ENCODE measurements around the gene LAMA3. TPM values are rescaled to one million over a fixed set of nuclear protein-coding genes. Genes with fewer than 3 reads are reported as not detected.

Gene LAMA3
- total and polyA plus RNA-seq, 2 donors (not counting 3 experiments of a cell fraction or from before 2014, with no cell fraction given): 2.6 to 12.3 TPM

GRCh38 chr18:23722646-23723045, 33.4 kb downstream of the LAMA3 start:
- Histone ChIP-seq H4K20me1 (replicated peaks; ENCODE audit: control insufficient read depth, extremely low read depth, insufficient read depth, low read length) (no peaks in the 10 kb centered on the region), H3K9me3 (replicated peaks; ENCODE audit: control insufficient read depth, insufficient read depth, low read length) (no peaks in the 10 kb centered on the region), H3K27me3 (ENCODE audit: control insufficient read depth in 2 of 2, insufficient read depth in 2 of 2, low read length in 2 of 2) (no peaks in the 10 kb centered on the region), H3K36me3 (ENCODE audit: control insufficient read depth in 2 of 2, extremely low read depth in 1 of 2, insufficient read depth in 2 of 2, low read length in 2 of 2) (no peaks in the 10 kb centered on the region), H3K4me1 (ENCODE audit: control insufficient read depth, extremely low read depth, insufficient read depth, low read length) (peaks cover 19% of the 10 kb centered on the region), H2AFZ (ENCODE audit: low read depth, low read length) (no peak overlapping the region), H3K9ac (replicated peaks; ENCODE audit: extremely low read depth, insufficient read depth, low read length) (no peak overlapping the region), H3K9me1 (replicated peaks; ENCODE audit: control insufficient read depth, extremely low read depth, insufficient read depth, low read length) (no peaks in the 10 kb centered on the region), H3K4me2 (ENCODE audit: insufficient read depth, low read length) (no peak overlapping the region), H3K4me3 (replicated peaks in 1 of 3; ENCODE audit: insufficient read depth in 1 of 3, low read depth in 1 of 3, low read length in 3 of 3) (no peak overlapping the region), H3K27ac (ENCODE audit: insufficient read depth, low read depth, low read length) (no peak overlapping the region), H3K79me2 (ENCODE audit: control insufficient read depth, insufficient read depth, low read length) (no peaks in the 10 kb centered on the region)
- TF ChIP-seq GATA2 (IDR thresholded peaks at IDR 0.05; ENCODE audit: insufficient read depth, insufficient read length, low read depth, low read length) (no peak), MYC (IDR thresholded peaks at IDR 0.05; ENCODE audit: low read depth, low read length) (no peak), EZH2 (IDR thresholded peaks at IDR 0.05; ENCODE audit: borderline replicate concordance, low read depth, low read length, severe bottlenecking) (no peak), JUN (IDR thresholded peaks at IDR 0.05; ENCODE audit: borderline replicate concordance, insufficient read depth, insufficient read length, low read depth) (no peak), POLR2AphosphoS5 (IDR thresholded peaks at IDR 0.05; ENCODE audit: insufficient read depth, low read depth, low read length) (no peak)
- BruUV-seq (replicated peaks): no TSS peak
- DNase-seq (ENCODE audit: low read depth, low spot score): no peak
- dilution Hi-C loops (cut with MboI; ENCODE audit: extremely low pct_ligation_motif_present, low sequenced_read_pairs): no loop called here
- FAIRE-seq: no peak
- ChIA-PET CTCF (interaction anchor here (2.5 kb wide), 1 partner anchor 20 kb away, joined by 7 read pairs; no protein-coding TSS in a partner anchor), POLR2A (no interaction called here)
- intact Hi-C loops (cut with micrococcal nuclease): no loop called here

GRCh38 chr18:23723121-23723520, 33.9 kb downstream of the LAMA3 start:
- Histone ChIP-seq H3K27ac (ENCODE audit: insufficient read depth, low read depth, low read length) (no peak overlapping the region), H3K9ac (replicated peaks; ENCODE audit: extremely low read depth, insufficient read depth, low read length) (no peak overlapping the region), H2AFZ (ENCODE audit: low read depth, low read length) (no peak overlapping the region), H3K27me3 (ENCODE audit: control insufficient read depth in 2 of 2, insufficient read depth in 2 of 2, low read length in 2 of 2) (no peaks in the 10 kb centered on the region), H3K9me1 (replicated peaks; ENCODE audit: control insufficient read depth, extremely low read depth, insufficient read depth, low read length) (no peaks in the 10 kb centered on the region), H3K36me3 (ENCODE audit: control insufficient read depth in 2 of 2, extremely low read depth in 1 of 2, insufficient read depth in 2 of 2, low read length in 2 of 2) (no peaks in the 10 kb centered on the region), H3K4me1 (ENCODE audit: control insufficient read depth, extremely low read depth, insufficient read depth, low read length) (peaks cover 16% of the 10 kb centered on the region), H3K79me2 (ENCODE audit: control insufficient read depth, insufficient read depth, low read length) (no peaks in the 10 kb centered on the region), H3K9me3 (replicated peaks; ENCODE audit: control insufficient read depth, insufficient read depth, low read length) (no peaks in the 10 kb centered on the region), H3K4me3 (replicated peaks in 1 of 3; ENCODE audit: insufficient read depth in 1 of 3, low read depth in 1 of 3, low read length in 3 of 3) (no peak overlapping the region), H3K4me2 (ENCODE audit: insufficient read depth, low read length) (no peak overlapping the region), H4K20me1 (replicated peaks; ENCODE audit: control insufficient read depth, extremely low read depth, insufficient read depth, low read length) (no peaks in the 10 kb centered on the region)
- TF ChIP-seq FOS (IDR thresholded peaks at IDR 0.05; ENCODE audit: borderline replicate concordance, insufficient read depth, low read length) (no peak), JUN (IDR thresholded peaks at IDR 0.05; ENCODE audit: borderline replicate concordance, insufficient read depth, insufficient read length, low read depth) (no peak), POLR2A (IDR thresholded peaks at IDR 0.05; ENCODE audit: low read depth, low read length) (no peak), POLR2AphosphoS5 (IDR thresholded peaks at IDR 0.05; ENCODE audit: insufficient read depth, low read depth, low read length) (no peak), GATA2 (IDR thresholded peaks at IDR 0.05; ENCODE audit: insufficient read depth, insufficient read length, low read depth, low read length) (no peak), EZH2 (IDR thresholded peaks at IDR 0.05; ENCODE audit: borderline replicate concordance, low read depth, low read length, severe bottlenecking) (no peak), MAX (IDR thresholded peaks at IDR 0.05; ENCODE audit: insufficient read depth, insufficient read length) (no peak), MYC (IDR thresholded peaks at IDR 0.05; ENCODE audit: low read depth, low read length) (no peak), CTCF (IDR thresholded peaks at IDR 0.05; ENCODE audit: extremely low read depth in 1 of 2, insufficient read depth in 1 of 2, low read depth in 1 of 2, low read length in 2 of 2) (no peak)
- DNase-seq (ENCODE audit: low read depth, low spot score): no peak
- intact Hi-C loops (cut with micrococcal nuclease): no loop called here
- CTCF ChIA-PET: interaction anchor here (2.5 kb wide), 1 partner anchor 20 kb away, joined by 7 read pairs; no protein-coding TSS in a partner anchor
- POLR2A ChIA-PET: no interaction called here
- dilution Hi-C loops (cut with MboI; ENCODE audit: extremely low pct_ligation_motif_present, low sequenced_read_pairs): no loop called here
- no peak for FAIRE-seq
- BruUV-seq (replicated peaks): no TSS peak

All from endothelial cell of umbilical vein (primary cell).